Peyer's patch (tissue), 4 donors: ENCODE data around the gene LRP2BP.

ENCODE experiments used
- CTCF ChIP-seq, 6 experiments: fragments of 450-650 bp in 4 of 6; fragments of 200-600 bp in 2 of 6; sonication (generic) in 1 of 6; IDR thresholded peaks; one replicate each; pipeline ENCODE4 v1.5.1; 2017 to 2019; ENCODE audit warnings: antibody characterized with exemption in 6 of 6, mild to moderate bottlenecking in 3 of 6, moderate library complexity in 1 of 6
- POLR2A ChIP-seq, 2 donors: fragments of 450-650 bp; IDR thresholded peaks; one replicate each; pipeline ENCODE4 v1.5.1; 2017; ENCODE audit warnings: antibody characterized with exemption in 2 of 2, mild to moderate bottlenecking in 2 of 2, moderate library complexity in 2 of 2

- TF ChIP-seq CTCF (IDR thresholded peaks at IDR 0.05) (no peak), POLR2A (IDR thresholded peaks at IDR 0.05) (no peak)
Observed at GRCh38 chr4:185374573-185374972, 21.2 kb downstream of the LRP2BP start.
